IPS-20b (cell line): ENCODE data around the gene ANKS1A.

Experiments
- H3K27ac ChIP-seq: one replicate; pipeline ENCODE4 v1.5.1; 2013; ENCODE audit warnings: low read length
- H3K27me3 ChIP-seq: 2 replicates; pipeline ENCODE4 v1.6.1; 2013; ENCODE audit warnings: mild to moderate bottlenecking, low read length, inconsistent platforms; ENCODE audit not compliant: insufficient read depth
- H3K36me3 ChIP-seq: 2 replicates; pipeline ENCODE4 v1.6.1; 2013; ENCODE audit warnings: low read depth, mild to moderate bottlenecking, inconsistent platforms, low read length, moderate library complexity; ENCODE audit not compliant: insufficient read depth
- H3K4me1 ChIP-seq: 2 replicates; pipeline ENCODE4 v1.6.1; 2013; ENCODE audit warnings: mild to moderate bottlenecking, control low read depth, inconsistent platforms, low read length, moderate library complexity; ENCODE audit not compliant: insufficient read depth
- H3K4me3 ChIP-seq: 2 replicates; pipeline ENCODE4 v1.5.1; 2013; ENCODE audit warnings: mild to moderate bottlenecking, low read length, inconsistent platforms
- H3K9ac ChIP-seq: 2 replicates; pipeline ENCODE4 v1.6.1; 2013; ENCODE audit warnings: low read depth, mild to moderate bottlenecking, inconsistent platforms, low read length, moderate library complexity
- H3K9me3 ChIP-seq: 2 replicates; pipeline ENCODE4 v1.6.1; 2013; ENCODE audit warnings: mild to moderate bottlenecking, low read depth, low read length, inconsistent platforms; ENCODE audit not compliant: insufficient read depth

The ANKS1A gene

DNA sequence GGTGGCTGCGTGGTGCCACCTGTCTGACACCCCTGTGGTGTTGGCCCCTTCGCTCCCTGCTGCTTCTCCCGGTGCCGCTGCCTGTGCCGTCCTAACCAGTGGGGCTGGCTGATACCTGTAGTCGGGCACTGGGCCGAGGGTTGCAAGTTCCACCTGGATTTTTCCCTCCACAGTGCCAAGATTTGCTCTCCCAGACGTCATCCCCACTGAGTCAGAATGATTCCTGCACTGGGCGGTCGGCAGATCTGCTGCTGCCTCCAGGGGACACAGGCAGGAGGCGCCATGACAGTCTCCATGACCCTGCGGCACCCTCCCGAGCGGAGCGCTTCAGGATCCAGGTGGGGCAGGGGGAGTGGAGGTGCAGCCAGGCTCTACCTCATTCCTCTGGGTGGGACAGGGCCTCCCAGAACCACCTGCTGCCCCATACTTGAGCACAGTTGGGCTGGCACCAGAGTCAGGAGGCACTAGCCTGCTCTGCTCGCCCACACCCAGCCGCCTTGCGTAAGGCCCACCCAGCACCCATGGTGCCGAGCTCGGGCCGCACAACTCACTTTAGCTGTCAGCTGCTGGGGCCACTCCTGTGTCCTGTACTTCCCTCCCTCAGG lies 191.9 kb downstream of the ANKS1A start:
- no peaks in the 10 kb centered on the region for H3K9me3 ChIP-seq
- no peak overlapping the region for H3K9ac ChIP-seq
- H3K27ac ChIP-seq, result no peak overlapping the region
- no peaks in the 10 kb centered on the region for H3K27me3 ChIP-seq
- peaks cover 55% of the 10 kb centered on the region for H3K36me3 ChIP-seq
- H3K4me1 ChIP-seq, result no peaks in the 10 kb centered on the region
- no peak overlapping the region for H3K4me3 ChIP-seq

DNA sequence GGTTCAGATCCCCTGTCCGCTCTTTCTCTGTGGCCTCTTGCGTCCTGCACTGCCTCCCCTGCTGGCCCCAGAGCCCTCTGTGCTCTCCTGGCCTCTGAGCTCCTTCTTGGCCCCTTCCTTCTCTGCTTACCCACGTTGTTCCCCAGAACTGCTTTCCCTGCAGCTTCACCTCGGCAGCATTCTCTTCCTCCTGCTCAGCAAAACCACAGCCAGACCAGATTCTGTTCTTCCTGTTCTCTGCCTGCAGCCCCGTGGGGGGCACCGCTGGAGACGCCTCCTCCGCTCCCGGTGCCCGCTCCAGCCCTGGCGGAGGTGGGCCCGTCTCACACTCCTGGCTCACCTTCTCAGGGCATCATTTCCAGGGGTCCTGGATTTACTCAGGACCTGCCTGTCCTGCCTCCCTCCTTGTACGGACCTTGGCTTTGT lies 192.4 kb downstream of the ANKS1A start:
- Histone ChIP-seq H3K27ac (no peak overlapping the region), H3K9ac (no peak overlapping the region), H3K36me3 (peaks cover 58% of the 10 kb centered on the region)

DNA sequence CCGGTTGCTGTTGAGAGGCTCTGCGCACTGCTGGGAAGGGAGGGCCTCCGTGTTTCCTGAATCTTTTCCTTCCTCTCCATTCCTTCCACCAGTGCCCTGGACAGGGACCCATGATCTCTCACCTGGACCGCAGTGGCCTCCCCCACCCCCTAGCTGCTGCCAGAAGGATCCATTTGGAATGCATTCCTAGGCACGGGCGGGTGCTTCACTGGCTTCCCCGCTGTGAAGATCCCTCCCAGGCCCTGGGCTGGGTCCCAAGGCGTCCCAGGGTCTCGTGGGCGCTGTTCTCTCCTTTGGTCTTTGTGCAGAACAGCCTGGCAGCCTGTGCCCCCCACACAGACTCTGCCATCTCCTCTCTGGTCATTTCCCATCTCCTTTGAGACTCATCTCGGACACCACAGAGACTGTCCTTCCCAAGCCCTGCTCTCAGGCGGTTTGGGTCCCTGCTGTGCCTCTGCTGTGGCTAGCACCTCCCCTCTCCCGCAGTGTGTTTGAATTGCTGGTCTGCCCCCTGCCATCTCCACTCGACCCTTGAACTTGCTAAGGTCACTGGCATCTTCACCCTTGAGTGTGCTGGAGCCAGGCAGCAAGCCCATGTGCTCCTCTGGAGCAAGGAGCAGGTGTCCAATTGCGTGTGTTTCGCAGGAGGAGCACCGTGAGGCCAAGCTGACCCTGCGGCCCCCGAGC lies 193.1 kb downstream of the ANKS1A start:
- H3K9me3 ChIP-seq, result no peaks in the 10 kb centered on the region
- no peaks in the 10 kb centered on the region for H3K27me3 ChIP-seq
- no peaks in the 10 kb centered on the region for H3K4me1 ChIP-seq
- no peak overlapping the region for H3K4me3 ChIP-seq
- no peak overlapping the region for H3K9ac ChIP-seq
- H3K27ac ChIP-seq, result peak overlapping the region; percentile 49
- peaks cover 60% of the 10 kb centered on the region for H3K36me3 ChIP-seq

More for the DNA sequence above, 192.4 kb downstream of the ANKS1A start:
- Histone ChIP-seq H3K4me3 (no peak overlapping the region), H3K9me3 (no peaks in the 10 kb centered on the region), H3K27me3 (no peaks in the 10 kb centered on the region), H3K4me1 (no peaks in the 10 kb centered on the region)

DNA sequence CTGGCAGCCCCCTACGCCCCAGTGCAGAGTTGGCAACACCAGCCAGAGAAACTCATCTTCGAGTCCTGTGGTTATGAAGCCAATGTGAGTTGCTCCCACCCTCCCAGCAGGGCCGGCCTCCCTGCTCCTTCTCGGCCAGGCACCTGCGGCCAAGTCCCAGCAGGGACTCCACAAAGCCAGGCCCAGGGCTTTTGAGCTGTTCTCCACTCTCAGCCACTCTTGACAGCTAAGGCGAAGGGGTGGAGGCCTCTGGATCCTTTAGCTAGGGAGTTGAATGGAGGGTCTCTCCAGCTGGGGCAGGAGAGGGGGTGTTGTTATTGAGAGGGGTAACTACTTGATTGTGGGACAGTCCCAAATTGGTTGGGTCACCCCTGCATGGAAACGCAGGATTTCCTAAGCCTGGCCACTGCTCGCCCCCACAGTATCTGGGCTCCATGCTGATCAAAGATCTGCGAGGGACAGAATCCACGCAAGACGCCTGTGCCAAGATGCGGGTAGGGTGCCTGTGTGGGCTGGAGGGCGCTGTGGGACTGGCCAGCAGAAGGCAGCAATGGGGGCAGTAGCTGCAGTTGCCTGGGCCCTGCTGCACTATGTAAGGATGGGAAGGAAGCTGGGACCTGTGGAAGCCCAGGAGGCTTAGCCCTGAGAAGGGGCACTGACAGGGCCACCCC lies 193.8 kb downstream of the ANKS1A start:
- Histone ChIP-seq H3K36me3 (peaks cover 67% of the 10 kb centered on the region), H3K4me1 (no peaks in the 10 kb centered on the region), H3K9me3 (no peaks in the 10 kb centered on the region), H3K27ac (no peak overlapping the region), H3K9ac (no peak overlapping the region), H3K4me3 (no peak overlapping the region), H3K27me3 (no peaks in the 10 kb centered on the region)

DNA sequence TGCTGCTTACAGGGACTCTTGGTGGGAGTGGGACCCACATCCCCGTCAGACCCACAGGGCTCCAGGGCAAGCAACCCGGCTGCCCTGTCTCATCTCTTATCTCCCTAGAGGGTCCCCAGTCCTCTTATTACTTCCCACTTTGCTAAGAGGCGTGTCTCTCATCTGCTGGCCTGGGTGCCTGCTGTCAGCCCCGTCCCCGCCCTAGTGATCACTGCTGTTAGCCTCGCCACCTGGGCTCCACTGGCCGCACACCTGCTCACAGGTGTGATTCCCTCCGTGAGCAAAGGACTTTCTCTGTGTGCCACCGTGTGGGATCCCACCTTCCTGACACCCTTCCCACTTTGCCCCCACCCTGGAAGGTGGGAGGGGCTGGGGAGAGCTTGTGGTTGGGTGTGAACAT lies 194.5 kb downstream of the ANKS1A start:
- Histone ChIP-seq H3K4me1 (no peaks in the 10 kb centered on the region), H3K27me3 (no peaks in the 10 kb centered on the region), H3K9ac (no peak overlapping the region), H3K9me3 (no peaks in the 10 kb centered on the region), H3K36me3 (peaks cover 68% of the 10 kb centered on the region), H3K4me3 (no peak overlapping the region), H3K27ac (no peak overlapping the region)

DNA sequence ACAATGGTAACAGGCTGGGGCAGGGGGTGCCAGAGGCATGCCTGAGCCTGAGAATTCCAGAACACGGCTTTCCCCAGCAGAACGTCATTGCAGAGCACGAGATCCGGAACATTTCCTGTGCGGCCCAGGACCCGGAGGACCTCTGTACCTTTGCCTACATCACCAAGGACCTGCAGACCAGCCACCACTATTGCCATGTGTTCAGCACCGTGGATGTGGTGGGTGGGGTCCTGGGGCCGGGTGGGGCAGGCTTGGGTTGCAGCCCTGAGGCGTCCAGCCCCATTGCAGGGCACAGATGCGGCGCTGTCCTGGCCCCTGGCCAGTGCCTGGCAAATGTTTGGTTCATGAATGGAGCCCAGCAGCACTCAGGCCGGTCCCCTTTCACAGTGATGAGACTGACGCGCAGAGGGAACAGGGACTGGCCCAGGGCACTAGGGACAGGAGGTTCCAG lies 195.0 kb downstream of the ANKS1A start:
- Histone ChIP-seq H3K4me1 (no peaks in the 10 kb centered on the region), H3K9ac (no peak overlapping the region), H3K9me3 (no peaks in the 10 kb centered on the region), H3K27ac (no peak overlapping the region), H3K4me3 (no peak overlapping the region), H3K36me3 (peaks cover 68% of the 10 kb centered on the region), H3K27me3 (no peaks in the 10 kb centered on the region)

DNA sequence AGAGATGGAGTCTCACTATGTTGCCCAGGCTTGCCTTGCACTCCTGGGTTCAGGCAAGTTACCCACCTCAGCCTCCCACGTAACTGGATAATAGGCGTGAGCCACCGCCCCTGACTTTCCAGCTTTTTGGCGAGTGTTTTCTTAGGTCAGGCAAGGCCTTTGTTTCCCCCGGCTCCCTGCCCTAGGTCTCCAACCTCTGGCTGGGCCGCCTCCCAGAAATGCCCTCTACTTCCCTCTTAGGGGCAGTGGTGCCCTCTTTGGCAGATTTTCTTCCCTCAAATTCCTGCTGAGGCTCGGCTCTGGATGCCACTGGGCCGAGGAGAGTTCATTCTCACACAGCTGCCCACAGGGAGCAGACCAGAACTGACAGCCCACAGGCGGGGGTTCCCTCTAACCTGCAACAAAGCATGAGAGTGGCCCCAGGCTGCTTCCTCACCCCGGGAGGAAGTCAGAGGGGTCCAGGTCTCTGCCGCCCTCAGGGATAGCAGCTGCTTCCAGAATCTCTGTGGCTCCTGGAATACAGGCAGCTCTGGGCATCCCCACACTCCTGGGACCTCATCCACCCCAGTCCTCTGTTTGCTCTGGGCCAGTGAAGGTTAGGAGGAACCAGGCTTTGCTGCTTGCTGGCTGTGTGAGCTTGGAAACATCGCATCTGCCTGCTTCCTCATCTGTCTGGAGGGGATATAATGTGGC lies 195.6 kb downstream of the ANKS1A start:
- H3K4me1 ChIP-seq, result peaks cover under 1% of the 10 kb centered on the region; the same call in 1 of the 2 replicates
- H3K9ac ChIP-seq, result no peak overlapping the region
- no peak overlapping the region for H3K4me3 ChIP-seq
- no peaks in the 10 kb centered on the region for H3K9me3 ChIP-seq
- no peaks in the 10 kb centered on the region for H3K27me3 ChIP-seq
- no peak overlapping the region for H3K27ac ChIP-seq
- H3K36me3 ChIP-seq, result peaks cover 63% of the 10 kb centered on the region

DNA sequence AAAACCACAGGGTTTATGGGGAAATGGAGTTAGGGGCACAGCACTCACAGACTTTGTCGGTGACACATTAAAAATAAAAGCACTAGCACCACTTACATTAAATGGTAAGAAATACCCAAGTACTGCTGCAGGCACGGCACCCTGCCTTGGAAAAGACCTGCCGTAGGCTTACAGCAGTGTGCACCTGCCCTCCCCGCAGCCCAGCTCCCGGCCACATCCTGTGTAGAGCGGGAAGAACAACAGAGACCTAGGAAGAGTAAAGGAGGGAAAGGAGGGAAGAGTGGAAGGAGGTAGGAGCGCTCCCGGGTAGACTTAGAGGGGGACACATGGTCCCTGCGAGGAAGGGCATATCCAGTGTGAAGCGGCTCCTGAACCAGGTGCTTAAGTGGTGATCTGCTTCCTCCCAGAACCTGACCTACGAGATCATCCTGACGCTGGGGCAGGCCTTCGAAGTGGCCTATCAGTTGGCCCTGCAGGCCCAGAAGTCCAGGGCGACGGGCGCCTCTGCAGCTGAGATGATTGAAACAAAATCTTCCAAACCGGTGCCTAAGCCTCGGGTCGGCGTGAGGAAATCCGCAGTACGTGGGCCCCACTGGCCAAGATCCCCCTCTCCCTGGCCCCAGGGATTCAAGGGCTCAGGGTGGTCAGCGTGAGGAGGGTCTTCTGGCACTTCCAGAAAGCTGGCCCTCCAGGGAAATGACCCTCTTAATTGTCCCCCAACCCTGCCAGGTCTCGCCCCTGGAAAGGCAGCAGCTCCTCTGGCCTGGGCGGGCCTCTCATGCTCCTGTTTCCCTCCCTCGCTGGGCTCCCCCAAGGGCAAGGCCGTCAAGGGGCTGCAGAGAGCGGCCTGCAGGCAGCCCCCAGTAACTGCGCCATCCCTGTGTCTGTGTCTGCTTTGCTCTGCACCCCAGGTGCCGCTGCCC lies 196.6 kb downstream of the ANKS1A start:
- Histone ChIP-seq H3K27me3 (no peaks in the 10 kb centered on the region), H3K9me3 (no peaks in the 10 kb centered on the region), H3K4me3 (no peak overlapping the region), H3K9ac (no peak overlapping the region), H3K27ac (no peak overlapping the region), H3K36me3 (peaks cover 56% of the 10 kb centered on the region), H3K4me1 (peaks cover 4% of the 10 kb centered on the region; the same call in 1 of the 2 replicates)

DNA sequence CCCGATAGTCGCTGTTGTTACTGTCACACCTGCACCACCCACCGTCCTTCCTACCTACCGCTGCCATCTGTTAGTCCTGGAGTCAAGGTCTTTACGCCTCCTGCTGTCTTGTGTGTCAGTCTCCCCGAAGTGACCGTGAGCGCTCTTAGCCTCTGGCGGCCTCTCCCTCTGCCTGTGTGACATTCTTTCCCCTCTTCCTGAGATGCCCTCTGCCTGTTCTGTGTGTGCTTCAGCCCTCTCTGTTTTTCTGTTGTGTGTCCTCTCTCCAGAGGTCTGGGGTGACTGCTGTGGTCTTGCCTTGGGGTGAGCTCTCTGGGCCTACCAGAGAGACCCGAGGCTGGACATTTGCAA lies 197.2 kb downstream of the ANKS1A start:
- H3K9ac ChIP-seq, result no peak overlapping the region
- H3K36me3 ChIP-seq, result peaks cover 56% of the 10 kb centered on the region
- H3K27ac ChIP-seq, result no peak overlapping the region
- no peaks in the 10 kb centered on the region for H3K27me3 ChIP-seq
- H3K4me1 ChIP-seq, result peaks cover 4% of the 10 kb centered on the region; the same call in 1 of the 2 replicates
- H3K9me3 ChIP-seq, result no peaks in the 10 kb centered on the region
- no peak overlapping the region for H3K4me3 ChIP-seq

DNA sequence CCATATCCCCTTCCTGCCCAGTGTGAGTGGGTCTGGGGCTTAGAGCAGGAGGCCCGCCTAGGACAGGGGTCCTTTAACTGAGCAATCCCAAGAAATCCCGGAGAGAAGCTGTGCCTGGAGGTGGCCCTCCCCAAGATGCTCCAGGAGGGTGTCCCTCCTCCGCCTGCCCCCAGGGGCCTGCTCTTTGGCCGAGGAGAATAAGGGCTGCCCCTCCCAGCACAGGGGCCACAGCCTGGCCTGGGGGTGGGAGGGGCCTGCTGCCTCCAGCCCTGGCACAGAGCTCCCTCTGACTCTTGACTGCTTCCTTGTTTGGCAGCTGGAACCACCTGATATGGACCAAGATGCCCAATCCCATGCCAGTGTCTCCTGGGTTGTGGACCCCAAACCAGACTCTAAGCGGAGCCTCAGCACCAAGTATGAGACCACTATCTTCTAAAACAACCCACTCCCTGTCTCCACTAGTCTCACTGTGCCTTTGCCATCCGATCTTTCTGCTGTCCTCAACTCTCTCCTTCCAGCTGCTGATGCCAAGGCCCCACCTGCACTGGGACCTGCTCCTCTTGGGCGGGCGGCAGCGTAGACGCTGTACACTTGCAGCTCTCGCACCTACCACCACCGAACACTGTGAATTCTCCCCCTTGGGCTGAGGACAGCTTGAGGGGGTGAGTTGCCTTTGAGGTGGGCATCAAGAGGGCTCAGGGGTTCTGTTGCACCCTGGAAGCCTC lies 197.7 kb downstream of the ANKS1A start:
- Histone ChIP-seq H3K4me3 (no peak overlapping the region), H3K9ac (no peak overlapping the region), H3K9me3 (no peaks in the 10 kb centered on the region), H3K27me3 (no peaks in the 10 kb centered on the region), H3K27ac (no peak overlapping the region), H3K4me1 (peaks cover 4% of the 10 kb centered on the region; the same call in 1 of the 2 replicates), H3K36me3 (peaks cover 54% of the 10 kb centered on the region)
